Left lung (tissue), 10 donors: ENCODE measurements around the gene BRK1. TPM values are rescaled to one million over a fixed set of nuclear protein-coding genes. Genes with fewer than 3 reads are reported as not detected.
"Not testable (repeated sequence)": the region's sequence is repeated elsewhere in the genome, so short reads cannot be mapped to it uniquely, and the experiment has no call there.

Experiments
- ATAC-seq: fragments of 200-7000 bp; cut with Tn5 transposase; one replicate; pipeline ENCODE4 v1.9.1; 2020; ENCODE audit warnings: moderate library complexity
- DNase-seq, 4 donors: peaks; one replicate each; pipeline ENCODE4 v3.0.0-alpha.2; 2013 to 2020
- H3K27ac ChIP-seq, 2 donors: fragments of 200-600 bp; sonication (generic) in 1 of 2; one replicate each; pipeline versions ENCODE4 v1.5.0 to v1.8.0; 2020 to 2021
- H3K27me3 ChIP-seq, 2 donors: fragments of 200-600 bp; sonication (generic) in 1 of 2; one replicate each; pipeline versions ENCODE4 v1.5.0 to v1.8.0; 2020 to 2021
- H3K36me3 ChIP-seq, 2 donors: fragments of 200-600 bp; sonication (generic) in 1 of 2; one replicate each; pipeline versions ENCODE4 v1.5.0 to v1.8.0; 2020 to 2021
- H3K4me1 ChIP-seq, 2 donors: fragments of 200-600 bp; one replicate each; pipeline ENCODE4 v1.8.0; 2021
- H3K4me3 ChIP-seq, 2 donors: fragments of 200-600 bp; sonication (generic) in 1 of 2; one replicate each; pipeline versions ENCODE4 v1.5.0 to v1.8.0; 2020 to 2021; ENCODE audit warnings: mild to moderate bottlenecking in 1 of 2
- H3K9me3 ChIP-seq, 2 donors: fragments of 200-600 bp; sonication (generic) in 1 of 2; one replicate each; pipeline versions ENCODE4 v1.5.0 to v1.8.0; 2020 to 2021
- CTCF ChIP-seq, 2 donors: fragments of 200-600 bp; sonication (generic) in 1 of 2; IDR thresholded peaks; one replicate each; pipeline versions ENCODE4 v1.5.0 to v1.8.0; 2021; ENCODE audit warnings: antibody characterized with exemption in 2 of 2
- intact Hi-C, 2 donors: fragments of 100-400 bp; cut with DNase I; formaldehyde crosslinking; loops; one replicate each; pipeline versions ENCODE4 v1.11.2 to v1.14.2; 2022
- polyA plus RNA-seq, 6 donors: library from polyadenylated mRNA; unstranded; fragments of 120-200 nt; gene quantifications; one replicate each; pipeline ENCODE4 v1.2.1, GENCODE V29; 2013; ENCODE audit not compliant: insufficient read length in 6 of 6
- total RNA-seq, 2 donors: library from RNA; stranded (reverse); fragmentation: NEBNext Ultra II Directional; extraction: Animal tissue kit (Norgen Biotek cat#: 25700); gene quantifications; one replicate each; pipeline ENCODE4 v1.2.1, GENCODE V29; 2021
- donor health status: DM: no; HTN: yes; CAD: no.
- donor health status: DM: no; HTN: no; CAD: no.

BRK1 gene
- total and polyA plus RNA-seq, 8 donors: 114 to 210 (median 184) TPM

- intact Hi-C loops: no loop called here
- DNase-seq: peak in 1 of 4 donors; percentile 2
Measured at GRCh38 chr3:10085738-10086137, 29.7 kb upstream of the BRK1 start.

DNA sequence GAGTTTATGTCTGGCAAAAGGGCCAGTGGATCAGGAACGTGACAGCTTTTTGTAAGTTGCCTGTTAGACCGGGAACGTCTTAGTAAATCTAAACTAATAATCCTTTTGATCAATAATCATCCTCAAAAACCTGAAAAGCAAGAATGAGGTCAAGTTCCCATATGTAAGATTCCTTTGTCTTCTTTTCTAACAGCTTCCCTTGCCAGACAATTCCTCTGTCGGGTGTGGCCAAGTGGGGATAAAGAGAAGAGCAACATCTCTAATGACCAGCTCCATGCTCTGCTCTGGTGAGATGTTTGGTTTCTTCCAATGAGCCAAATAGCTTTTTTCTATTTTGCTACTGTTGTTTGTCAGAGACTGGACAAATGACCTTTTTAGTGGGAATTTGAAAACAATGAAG, 27.2 kb upstream of the BRK1 start:
- TF ChIP-seq CTCF (IDR thresholded peaks at IDR 0.05): no peak
- intact Hi-C loops: no loop called here
- Histone ChIP-seq H3K36me3 (peaks cover 0 to 24% of the 10 kb centered on the region in 2 donors), H3K27ac (no peak overlapping the region), H3K27me3 (no peaks in the 10 kb centered on the region), H3K4me3 (no peak overlapping the region), H3K4me1 (no peaks in the 10 kb centered on the region), H3K9me3 (no peaks in the 10 kb centered on the region)
- DNase-seq: no peak
- no peak for ATAC-seq

More at GRCh38 chr3:10085738-10086137, 29.7 kb upstream of the BRK1 start:
- peak; percentile 69 for ATAC-seq
- Histone ChIP-seq H3K4me3 (no peak overlapping the region), H3K9me3 (no peaks in the 10 kb centered on the region), H3K4me1 (no peaks in the 10 kb centered on the region), H3K36me3 (peaks cover 0 to 24% of the 10 kb centered on the region in 2 donors), H3K27ac (no peak overlapping the region), H3K27me3 (no peaks in the 10 kb centered on the region)
- TF ChIP-seq CTCF (IDR thresholded peaks at IDR 0.05): no peak

DNA sequence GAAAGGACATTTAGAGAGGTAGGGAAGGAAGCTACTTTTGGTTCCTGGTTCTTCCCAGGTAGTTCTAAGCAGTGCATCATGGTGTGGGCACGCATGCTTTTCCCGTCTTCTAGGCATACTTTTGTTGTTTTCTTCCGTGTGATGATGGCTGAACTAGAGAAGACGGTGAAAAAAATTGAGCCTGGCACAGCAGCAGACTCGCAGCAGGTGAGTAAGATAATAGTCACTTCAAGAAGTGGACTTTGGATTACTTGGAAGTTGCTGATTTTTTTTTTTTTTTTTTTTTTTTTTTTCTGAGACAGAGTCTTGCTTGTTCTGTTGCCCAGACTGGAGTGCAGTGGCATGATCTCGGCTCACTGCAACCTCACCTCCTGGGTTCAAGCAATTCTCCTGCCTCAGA, 25.3 kb upstream of the BRK1 start:
- DNase-seq (no peak), ATAC-seq (no peak)
- no peaks in the 10 kb centered on the region for H3K27me3 ChIP-seq
- no peaks in the 10 kb centered on the region for H3K4me1 ChIP-seq
- H3K4me3 ChIP-seq: no peak overlapping the region
- H3K27ac ChIP-seq: no peak overlapping the region
- H3K36me3 ChIP-seq: peaks cover 0 to 18% of the 10 kb centered on the region in 2 donors
- H3K9me3 ChIP-seq: no peaks in the 10 kb centered on the region
- TF ChIP-seq CTCF (IDR thresholded peaks at IDR 0.05): no peak
- intact Hi-C loops: no loop called here

DNA sequence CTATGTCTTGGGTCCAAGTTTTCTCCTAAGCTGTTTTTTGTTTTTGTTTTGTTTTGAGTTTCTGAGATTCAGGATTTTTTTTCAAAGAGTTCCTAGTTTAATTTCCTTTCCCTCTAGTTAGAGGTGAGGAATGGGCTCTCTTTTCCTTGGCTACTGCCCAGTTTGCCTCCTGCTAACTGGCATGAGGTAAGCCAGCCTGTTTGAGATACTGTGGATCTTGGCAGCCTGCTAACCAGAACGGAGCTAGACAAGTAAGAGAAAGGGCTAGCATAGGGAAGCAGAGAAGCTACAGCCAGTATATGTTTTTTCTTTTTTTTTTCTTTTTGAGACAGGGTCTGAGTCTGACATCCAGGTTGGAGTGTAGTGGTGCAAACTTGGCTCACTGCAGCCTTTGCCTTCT, 24.7 kb upstream of the BRK1 start:
- H3K4me1 ChIP-seq, ATAC-seq, DNase-seq, H3K4me3 ChIP-seq, H3K9me3 ChIP-seq, intact Hi-C loops, H3K27me3 ChIP-seq, H3K27ac ChIP-seq: not testable (repeated sequence)
- H3K36me3 ChIP-seq: peaks cover 0 to 18% of the 10 kb centered on the region in 2 donors

DNA sequence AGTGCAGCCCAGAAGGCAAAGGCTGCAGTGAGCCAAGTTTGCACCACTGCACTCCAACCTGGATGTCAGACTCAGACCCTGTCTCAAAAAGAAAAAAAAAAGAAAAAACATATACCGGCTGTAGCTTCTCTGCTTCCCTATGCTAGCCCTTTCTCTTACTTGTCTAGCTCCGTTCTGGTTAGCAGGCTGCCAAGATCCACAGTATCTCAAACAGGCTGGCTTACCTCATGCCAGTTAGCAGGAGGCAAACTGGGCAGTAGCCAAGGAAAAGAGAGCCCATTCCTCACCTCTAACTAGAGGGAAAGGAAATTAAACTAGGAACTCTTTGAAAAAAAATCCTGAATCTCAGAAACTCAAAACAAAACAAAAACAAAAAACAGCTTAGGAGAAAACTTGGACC, 24.1 kb upstream of the BRK1 start:
- H3K4me3 ChIP-seq, H3K27ac ChIP-seq, intact Hi-C loops, H3K4me1 ChIP-seq, DNase-seq, ATAC-seq, H3K27me3 ChIP-seq, H3K9me3 ChIP-seq: not testable (repeated sequence)
- H3K36me3 ChIP-seq: peaks cover 0 to 18% of the 10 kb centered on the region in 2 donors

DNA sequence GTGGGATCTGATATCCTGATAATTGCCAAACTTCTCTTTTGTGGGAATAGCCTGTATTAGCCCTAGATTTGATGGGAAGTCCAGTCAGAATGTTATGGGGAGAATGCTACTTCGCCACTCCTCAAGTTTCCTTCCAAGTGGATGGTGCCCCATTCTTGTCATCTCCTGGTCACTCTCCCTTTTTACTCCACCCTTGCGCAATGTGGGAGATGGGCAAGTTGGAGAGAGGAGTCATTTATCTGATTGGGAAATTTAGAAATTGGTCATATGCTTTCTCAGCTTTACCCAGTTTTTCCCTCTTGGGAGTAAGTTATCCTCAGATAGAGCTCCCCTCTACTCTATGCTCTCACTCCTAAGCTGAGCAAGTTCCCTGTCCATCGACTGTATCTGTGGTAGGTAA, 21.8 kb upstream of the BRK1 start:
- peaks cover 0 to 18% of the 10 kb centered on the region in 2 donors for H3K36me3 ChIP-seq
- no peak for TF ChIP-seq CTCF (IDR thresholded peaks at IDR 0.05)
- H3K27ac ChIP-seq: no peak overlapping the region
- no peak overlapping the region for H3K4me3 ChIP-seq
- ATAC-seq: no peak
- H3K27me3 ChIP-seq: no peaks in the 10 kb centered on the region
- intact Hi-C loops: no loop called here
- H3K4me1 ChIP-seq: no peaks in the 10 kb centered on the region
- no peak for DNase-seq
- H3K9me3 ChIP-seq: no peaks in the 10 kb centered on the region
